ENCODE data around the gene URB1. TPM values are rescaled to one million over a fixed set of nuclear protein-coding genes. Genes with fewer than 3 reads are reported as not detected.

URB1 gene
- total RNA-seq, 2 experiments from 2014 or later = 19.4 to 25.4 TPM

- Histone ChIP-seq H3K79me2 (ENCODE audit: insufficient read depth, low read depth, low read length) (peaks cover 19% of the 10 kb centered on the region), H3K27ac (ENCODE audit: low read depth, low read length, poor library complexity, severe bottlenecking) (no peak overlapping the region), H2AFZ (ENCODE audit: low read length) (no peak overlapping the region), H3K36me3 (ENCODE audit: insufficient read depth, low read length) (no peaks in the 10 kb centered on the region), H4K20me1 (ENCODE audit: insufficient read depth, low read length) (no peaks in the 10 kb centered on the region), H3K4me2 (ENCODE audit: low read length) (no peak overlapping the region), H3K9me3 (ENCODE audit: low read length) (no peaks in the 10 kb centered on the region), H3K4me1 (ENCODE audit: insufficient read depth, low read length, poor library complexity, severe bottlenecking) (peaks cover 18% of the 10 kb centered on the region), H3K9me2 (ENCODE audit: insufficient read depth, low read length) (no peaks in the 10 kb centered on the region), H3K4me3 (ENCODE audit: low read depth, low read length, poor library complexity, severe bottlenecking) (no peak overlapping the region)
- ChIA-PET CTCF (ENCODE audit: unreplicated experiment) (no interaction called here), POLR2A (interaction anchor here (0.9 kb wide), 1 partner anchor 10 kb away, joined by 5 read pairs; no protein-coding TSS in a partner anchor)
- intact Hi-C loops (cut with micrococcal nuclease; ENCODE audit: unreplicated experiment) = no loop called here
- BruUV-seq (replicated peaks) = no TSS peak
- no peak for DNase-seq (ENCODE audit: low spot score)
- TF ChIP-seq EZH2phosphoT487 (IDR thresholded peaks at IDR 0.05; ENCODE audit: borderline replicate concordance, low read depth, low read length) (no peak), CTCF (conservative IDR thresholded peaks at IDR 0.05; ENCODE audit: low read length) (no peak)
Observed at GRCh38 chr21:32281531-32281930, 111.3 kb downstream of the URB1 start.

DNA sequence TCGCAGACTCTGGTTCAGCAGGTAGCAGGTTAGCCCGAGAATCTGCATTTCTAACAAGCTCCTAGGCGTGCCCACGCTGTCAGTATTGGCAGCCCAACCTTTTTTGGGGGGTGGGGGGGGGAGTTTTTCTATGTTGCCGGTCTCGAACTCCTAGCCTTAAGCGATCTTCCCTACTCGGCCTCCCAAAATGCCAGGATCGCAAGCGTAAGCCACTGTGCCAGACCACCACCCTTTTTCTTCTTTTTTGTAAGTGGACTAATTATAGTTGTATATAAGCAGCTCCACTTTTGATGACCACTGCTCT is 113.5 kb downstream of the URB1 start:
- DNase-seq (ENCODE audit: low spot score) = no peak
- Histone ChIP-seq H3K4me2 (ENCODE audit: low read length) (peak overlapping the region; percentile 78), H3K79me2 (ENCODE audit: insufficient read depth, low read depth, low read length) (peaks cover 35% of the 10 kb centered on the region), H3K9me3 (ENCODE audit: low read length) (no peaks in the 10 kb centered on the region), H3K4me3 (ENCODE audit: low read depth, low read length, poor library complexity, severe bottlenecking) (peak overlapping the region; percentile 90), H3K4me1 (ENCODE audit: insufficient read depth, low read length, poor library complexity, severe bottlenecking) (peaks cover 23% of the 10 kb centered on the region), H3K9me2 (ENCODE audit: insufficient read depth, low read length) (no peaks in the 10 kb centered on the region), H2AFZ (ENCODE audit: low read length) (peak overlapping the region; percentile 74), H3K27ac (ENCODE audit: low read depth, low read length, poor library complexity, severe bottlenecking) (peak overlapping the region; percentile 80), H4K20me1 (ENCODE audit: insufficient read depth, low read length) (no peaks in the 10 kb centered on the region), H3K36me3 (ENCODE audit: insufficient read depth, low read length) (peaks cover 11% of the 10 kb centered on the region)
- CTCF ChIA-PET (ENCODE audit: unreplicated experiment) = interaction anchor here (0.6 kb wide), 1 partner anchor 327 kb away, joined by 9 read pairs; no protein-coding TSS in a partner anchor
- POLR2A ChIA-PET = interaction anchor here (0.6 to 1.2 kb wide), 6 partner anchors 16 to 619 kb away, joined by 3 to 5 read pairs (median 4); no protein-coding TSS in a partner anchor
- intact Hi-C loops (cut with micrococcal nuclease; ENCODE audit: unreplicated experiment) = loop anchor here (2.0 to 5.0 kb wide), 5 partner anchors 113 to 547 kb away; partner anchors contain the start of genes CFAP298, SCAF4 and URB1
- TSS peak; percentile 73 for BruUV-seq (replicated peaks)
- TF ChIP-seq CTCF (conservative IDR thresholded peaks at IDR 0.05; ENCODE audit: low read length) = no peak
- no peak for TF ChIP-seq EZH2phosphoT487 (IDR thresholded peaks at IDR 0.05; ENCODE audit: borderline replicate concordance, low read depth, low read length)
